HG02798 (cell line): ENCODE data around the gene RUFY1.
"Not testable (repeated sequence)": the region's sequence is repeated elsewhere in the genome, so short reads cannot be mapped to it uniquely, and the experiment has no call there.

Source experiments
- ATAC-seq: cut with Tn5 transposase; IDR thresholded peaks from one replicate; pipeline ENCODE4 v1.9.1; 2021; ENCODE audit warnings: mild to moderate bottlenecking; ENCODE audit not compliant: unreplicated experiment, poor library complexity

The RUFY1 gene

DNA sequence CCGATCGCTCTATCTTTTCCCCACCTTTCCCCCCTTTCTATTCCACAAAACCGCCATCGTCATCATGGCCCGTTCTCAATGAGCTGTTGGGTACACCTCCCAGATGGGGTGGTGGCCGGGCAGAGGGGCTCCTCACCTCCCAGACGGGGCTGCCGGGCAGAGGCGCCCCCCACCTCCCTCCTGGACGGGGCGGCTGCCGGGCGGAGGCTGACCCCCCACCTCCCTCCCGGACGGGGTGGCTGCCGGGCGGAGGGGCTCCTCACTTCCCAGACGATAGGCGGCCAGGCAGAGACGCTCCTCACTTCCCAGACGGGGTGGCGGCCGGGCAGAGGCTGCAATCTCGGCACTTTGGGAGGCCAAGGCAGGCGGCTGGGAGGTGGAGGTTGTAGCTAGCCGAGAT, 99.9 kb downstream of the RUFY1 start:
- not testable (repeated sequence) for ATAC-seq

DNA sequence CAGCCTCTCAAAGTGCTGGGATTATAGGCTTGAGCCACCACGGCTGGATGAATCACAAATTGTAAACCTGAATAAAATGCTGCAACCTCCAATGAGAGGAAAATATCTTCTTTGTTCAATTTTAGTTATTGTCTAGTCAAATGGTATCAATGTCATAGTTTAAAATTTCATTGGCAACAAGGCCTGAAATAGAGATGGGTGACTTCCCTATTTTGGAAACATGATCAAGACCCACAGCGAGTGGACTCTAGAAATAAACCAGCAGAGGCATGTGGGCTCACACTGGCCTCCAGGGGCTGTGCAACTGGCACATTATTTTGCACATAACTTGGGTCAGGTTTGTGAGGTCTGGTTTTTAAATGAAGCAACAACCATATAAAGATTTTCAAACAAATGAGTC, 102.8 kb downstream of the RUFY1 start:
- ATAC-seq, result not testable (repeated sequence)

DNA sequence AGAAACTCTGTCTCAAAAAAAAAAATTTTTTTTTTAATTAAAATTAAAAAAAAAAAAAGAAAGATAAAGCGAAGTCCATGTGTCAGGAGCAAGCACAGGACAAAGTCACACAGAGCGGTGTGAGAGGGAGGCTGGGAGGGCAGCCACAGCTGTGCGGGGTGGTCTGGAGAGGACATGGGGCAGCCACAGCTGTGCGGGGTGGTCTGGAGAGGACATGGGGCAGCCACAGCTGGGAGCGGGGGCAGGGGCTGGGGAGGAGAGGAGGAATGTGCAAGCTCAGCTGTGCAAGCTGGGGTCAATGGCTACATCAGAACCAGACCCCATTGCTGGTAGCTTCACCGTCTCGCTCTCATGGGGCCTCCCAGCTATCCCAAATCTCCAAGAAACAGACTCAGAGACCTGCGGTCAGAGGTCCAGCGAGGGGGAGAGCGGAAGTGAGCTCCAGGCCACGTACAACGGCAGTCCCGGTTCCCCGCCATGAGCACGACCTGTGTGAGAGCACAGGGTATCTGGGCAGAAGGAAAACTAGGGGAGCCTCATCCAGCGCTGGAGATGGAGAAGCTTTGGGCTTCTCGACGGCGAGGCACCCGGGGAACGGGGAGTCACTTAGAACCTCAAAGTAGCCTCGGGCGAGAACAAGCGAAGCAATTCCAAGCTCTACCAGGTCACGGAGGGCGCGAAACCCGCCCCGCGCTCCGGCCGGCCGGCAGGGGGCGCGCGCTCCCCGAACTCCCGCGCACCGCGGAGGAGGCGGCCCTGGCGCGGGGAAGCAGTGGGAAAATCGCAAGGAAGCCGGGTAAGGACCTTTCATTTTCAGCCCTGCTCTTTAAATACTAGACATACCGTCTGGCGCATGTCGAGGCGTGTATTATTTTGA, 107.2 kb downstream of the RUFY1 start:
- ATAC-seq, result peak; percentile 92

DNA sequence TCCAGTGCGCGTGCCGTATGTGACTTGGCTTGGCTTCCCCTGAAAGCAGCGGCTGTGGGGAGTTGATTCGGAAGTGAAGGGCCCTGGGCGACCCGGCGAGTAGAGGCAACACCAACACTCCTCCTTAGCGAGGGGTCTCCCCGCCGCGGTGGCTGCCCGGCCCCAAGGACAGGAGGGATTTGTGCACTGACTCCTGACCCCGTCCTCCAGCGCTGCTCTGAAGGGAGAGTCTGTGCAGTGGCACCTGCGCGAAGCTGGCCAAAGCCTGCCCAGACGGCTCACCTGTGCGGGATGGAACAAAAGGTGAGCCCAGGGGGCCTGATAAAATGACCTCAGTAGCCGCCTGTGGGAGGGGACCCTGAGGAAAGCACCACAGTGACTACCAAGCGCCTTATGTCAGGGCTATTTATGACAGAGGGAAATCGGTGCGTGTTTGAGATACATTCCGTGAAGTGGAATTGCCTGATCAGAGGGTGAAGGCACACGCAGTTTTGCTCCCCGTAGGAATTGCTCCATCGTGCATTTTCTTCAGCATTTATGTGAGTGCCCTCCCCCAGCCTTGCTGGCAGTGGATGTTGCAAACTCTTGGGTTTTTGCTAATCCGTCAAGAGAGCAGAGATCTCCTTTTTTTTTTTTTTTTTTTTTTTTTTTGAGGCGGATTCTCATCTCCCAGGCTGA, 108.0 kb downstream of the RUFY1 start:
- peak; percentile 69 for ATAC-seq
